Upper lobe of left lung (tissue), 6 donors: ENCODE data around the gene PKD2. TPM values are rescaled to one million over a fixed set of nuclear protein-coding genes. Genes with fewer than 3 reads are reported as not detected.
"Not testable (repeated sequence)": the region's sequence is repeated elsewhere in the genome, so short reads cannot be mapped to it uniquely, and the experiment has no call there.

Experiments
- ATAC-seq, 2 donors: fragments of 200-7000 bp; cut with Tn5 transposase; one replicate each; pipeline ENCODE4 v1.9.1; 2022; ENCODE audit warnings: mild to moderate bottlenecking in 2 of 2, moderate library complexity in 2 of 2; ENCODE audit not compliant: low FRiP score in 2 of 2
- DNase-seq, 2 donors: peaks; one replicate each; pipeline ENCODE4 v3.0.0-alpha.2; 2019 to 2020
- H3K27ac ChIP-seq, 4 donors: fragments of 200-600 bp; sonication (generic); one replicate each; pipeline ENCODE4 v1.5.1; 2016 to 2019
- H3K27me3 ChIP-seq, 4 donors: fragments of 200-600 bp; sonication (generic); one replicate each; pipeline ENCODE4 v1.5.1; 2017 to 2019
- H3K36me3 ChIP-seq, 4 donors: fragments of 200-600 bp; sonication (generic); one replicate each; pipeline ENCODE4 v1.5.1; 2016 to 2019
- H3K4me1 ChIP-seq, 4 donors: fragments of 200-600 bp; sonication (generic); one replicate each; pipeline ENCODE4 v1.5.1; 2018 to 2019
- H3K4me3 ChIP-seq, 4 donors: fragments of 200-600 bp; sonication (generic); one replicate each; pipeline ENCODE4 v1.5.1; 2017 to 2019; ENCODE audit warnings: mild to moderate bottlenecking in 2 of 4, moderate library complexity in 1 of 4
- H3K9me3 ChIP-seq, 4 donors: fragments of 200-600 bp; sonication (generic); one replicate each; pipeline ENCODE4 v1.5.1; 2018 to 2019
- EP300 ChIP-seq, 4 donors: sonication (generic); formaldehyde crosslinking; IDR thresholded peaks; one replicate each; pipeline ENCODE4 v1.5.1; 2017; ENCODE audit warnings: antibody characterized with exemption in 4 of 4, control low read depth in 2 of 4
- POLR2A ChIP-seq, 4 donors: fragments of 450-650 bp; IDR thresholded peaks; one replicate each; pipeline ENCODE4 v1.5.1; 2016 to 2017; ENCODE audit warnings: antibody characterized with exemption in 4 of 4, mild to moderate bottlenecking in 2 of 4
- POLR2AphosphoS5 ChIP-seq, 2 donors: sonication (generic); formaldehyde crosslinking; IDR thresholded peaks; one replicate each; pipeline ENCODE4 v1.5.1; 2017; ENCODE audit warnings: antibody characterized with exemption in 2 of 2
- WGBS, 2 donors: methylation state at CpG; one replicate each; pipeline ENCODE4 v1.1.5; 2017 to 2018; 5-methylcytosine and 5-hydroxymethylcytosine counted together
- total RNA-seq, 6 donors: library from RNA; depleted of rRNA in 4 of 6; stranded (reverse); fragments of >200 nt in 4 of 6; gene quantifications; one replicate each; pipeline versions ENCODE4 v1.1.0 to v1.2.1, GENCODE V29; 2016 to 2021
- TF ChIP-seq, protein P1 (sequence below), 6 experiments: fragments of 450-650 bp in 4 of 6; fragments of 200-600 bp in 2 of 6; sonication (generic) in 2 of 6; IDR thresholded peaks; one replicate each; pipeline ENCODE4 v1.5.1; 2016 to 2019; ENCODE audit warnings: antibody characterized with exemption in 6 of 6
- donor health status: DM: no; HTN: no; CAD: no; lungs with moderate emphysema.
- donor health status: DM: no; HTN: yes; CAD: no; lungs with severe emphysema.

PKD2 gene
- total RNA-seq, 6 donors from 2014 or later, result 19.5 to 76.5 (median 32.5) TPM

- Histone ChIP-seq H3K9me3 (no peaks in the 10 kb centered on the region), H3K27me3 (no peaks in the 10 kb centered on the region), H3K36me3 (no peaks in the 10 kb centered on the region), H3K27ac (peak overlapping the region in 1 of 4 donors; percentile 39), H3K4me1 (peaks cover 8 to 14% (median 10%) of the 10 kb centered on the region in 4 donors), H3K4me3 (no peak overlapping the region)
- ATAC-seq, result peak; percentile 68
- TF ChIP-seq POLR2AphosphoS5 (IDR thresholded peaks at IDR 0.05) (no peak), EP300 (IDR thresholded peaks at IDR 0.05) (no peak), POLR2A (IDR thresholded peaks at IDR 0.05) (no peak)
- TF ChIP-seq, protein P1, sequence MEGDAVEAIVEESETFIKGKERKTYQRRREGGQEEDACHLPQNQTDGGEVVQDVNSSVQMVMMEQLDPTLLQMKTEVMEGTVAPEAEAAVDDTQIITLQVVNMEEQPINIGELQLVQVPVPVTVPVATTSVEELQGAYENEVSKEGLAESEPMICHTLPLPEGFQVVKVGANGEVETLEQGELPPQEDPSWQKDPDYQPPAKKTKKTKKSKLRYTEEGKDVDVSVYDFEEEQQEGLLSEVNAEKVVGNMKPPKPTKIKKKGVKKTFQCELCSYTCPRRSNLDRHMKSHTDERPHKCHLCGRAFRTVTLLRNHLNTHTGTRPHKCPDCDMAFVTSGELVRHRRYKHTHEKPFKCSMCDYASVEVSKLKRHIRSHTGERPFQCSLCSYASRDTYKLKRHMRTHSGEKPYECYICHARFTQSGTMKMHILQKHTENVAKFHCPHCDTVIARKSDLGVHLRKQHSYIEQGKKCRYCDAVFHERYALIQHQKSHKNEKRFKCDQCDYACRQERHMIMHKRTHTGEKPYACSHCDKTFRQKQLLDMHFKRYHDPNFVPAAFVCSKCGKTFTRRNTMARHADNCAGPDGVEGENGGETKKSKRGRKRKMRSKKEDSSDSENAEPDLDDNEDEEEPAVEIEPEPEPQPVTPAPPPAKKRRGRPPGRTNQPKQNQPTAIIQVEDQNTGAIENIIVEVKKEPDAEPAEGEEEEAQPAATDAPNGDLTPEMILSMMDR (IDR thresholded peaks at IDR 0.05), result no peak
- WGBS, 2 donors, result 44 to 45% methylated on average over 2 of the region's 2 CpGs
- DNase-seq, result no peak
Measured at GRCh38 chr4:88107406-88108107, 100.1 kb downstream of the PKD2 start.

- H3K36me3 ChIP-seq, H3K27me3 ChIP-seq, H3K4me3 ChIP-seq, H3K9me3 ChIP-seq, DNase-seq, H3K27ac ChIP-seq, ATAC-seq: not testable (repeated sequence)
- peaks cover 8 to 14% (median 10%) of the 10 kb centered on the region in 4 donors for H3K4me1 ChIP-seq
- WGBS, 2 donors, result 84 to 86% methylated on average over 7 of the region's 7 CpGs
Measured at GRCh38 chr4:88108108-88108465, 100.7 kb downstream of the PKD2 start.

DNA sequence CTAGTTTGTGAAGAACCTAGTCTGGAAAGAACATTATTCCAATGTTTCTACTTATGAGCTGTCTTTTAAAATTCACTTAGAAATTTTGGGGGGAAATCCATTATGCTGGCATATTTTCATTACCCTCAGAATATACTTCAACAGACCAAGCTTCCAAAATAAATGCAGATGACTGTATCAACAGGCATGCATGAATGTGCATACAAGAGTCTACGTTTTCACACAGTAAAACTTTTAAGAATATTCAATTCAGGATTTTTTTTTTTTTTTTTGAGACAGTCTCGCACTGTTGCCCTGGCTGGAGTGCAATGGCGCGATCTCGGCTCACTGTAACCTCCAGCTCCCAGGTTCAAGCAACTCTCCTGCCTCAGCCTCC is 101.3 kb downstream of the PKD2 start:
- H3K27ac ChIP-seq, result no peak overlapping the region
- no peak overlapping the region for H3K4me3 ChIP-seq
- H3K9me3 ChIP-seq, result no peaks in the 10 kb centered on the region
- ATAC-seq (no peak), DNase-seq (no peak)
- no peaks in the 10 kb centered on the region for H3K27me3 ChIP-seq
- H3K36me3 ChIP-seq, result no peaks in the 10 kb centered on the region
- peaks cover 8 to 14% (median 10%) of the 10 kb centered on the region in 4 donors for H3K4me1 ChIP-seq
- 95 to 98% methylated on average over 5 of the region's 5 CpGs for WGBS, 2 donors
- TF ChIP-seq, protein P1 (IDR thresholded peaks at IDR 0.05), result no peak
- no peak for TF ChIP-seq POLR2AphosphoS5 (IDR thresholded peaks at IDR 0.05)
- no peak for TF ChIP-seq EP300 (IDR thresholded peaks at IDR 0.05)
- no peak for TF ChIP-seq POLR2A (IDR thresholded peaks at IDR 0.05)

- DNase-seq, result no peak
- Histone ChIP-seq H3K4me1 (peaks cover 8 to 14% (median 10%) of the 10 kb centered on the region in 4 donors), H3K27ac (no peak overlapping the region), H3K27me3 (no peaks in the 10 kb centered on the region), H3K9me3 (no peaks in the 10 kb centered on the region), H3K36me3 (no peaks in the 10 kb centered on the region), H3K4me3 (no peak overlapping the region)
- ATAC-seq, result no peak
- TF ChIP-seq, protein P1 (IDR thresholded peaks at IDR 0.05), result no peak
- TF ChIP-seq EP300 (IDR thresholded peaks at IDR 0.05) (no peak), POLR2A (IDR thresholded peaks at IDR 0.05) (no peak), POLR2AphosphoS5 (IDR thresholded peaks at IDR 0.05) (no peak)
- WGBS, 2 donors, result 81 to 87% methylated on average over 5 of the region's 5 CpGs
Measured at GRCh38 chr4:88109123-88109881, 101.9 kb downstream of the PKD2 start.

DNA sequence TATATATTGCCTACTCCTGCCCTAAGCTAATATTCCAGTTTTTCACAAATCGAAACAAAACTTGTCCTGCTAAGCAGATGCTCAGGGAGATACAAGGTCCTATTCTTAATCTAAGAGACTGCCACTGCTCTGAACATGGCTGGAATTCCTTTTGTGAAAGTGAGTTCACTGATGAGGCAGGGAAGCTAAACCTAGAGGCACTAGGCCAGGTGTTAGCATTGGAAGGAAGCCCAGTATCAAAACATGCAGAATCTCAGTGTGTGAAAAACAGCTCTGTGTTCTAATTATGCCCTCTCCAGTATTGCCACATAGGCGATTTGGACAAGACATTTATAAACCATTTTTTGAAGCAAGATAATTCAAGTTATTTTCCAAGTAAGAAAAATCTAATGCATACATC is 103.4 kb downstream of the PKD2 start:
- Histone ChIP-seq H3K27me3 (no peaks in the 10 kb centered on the region), H3K36me3 (no peaks in the 10 kb centered on the region), H3K4me1 (peaks cover 8 to 14% (median 10%) of the 10 kb centered on the region in 4 donors), H3K9me3 (no peaks in the 10 kb centered on the region), H3K4me3 (no peak overlapping the region), H3K27ac (no peak overlapping the region)
- WGBS, 2 donors, result 71 to 75% methylated on average over 2 of the region's 2 CpGs
- no peak for TF ChIP-seq POLR2A (IDR thresholded peaks at IDR 0.05)
- TF ChIP-seq, protein P1 (IDR thresholded peaks at IDR 0.05), result no peak
- TF ChIP-seq EP300 (IDR thresholded peaks at IDR 0.05), result no peak
- TF ChIP-seq POLR2AphosphoS5 (IDR thresholded peaks at IDR 0.05), result no peak
- DNase-seq, result no peak
- no peak for ATAC-seq
